ENCODE data around the gene HS1BP3.

DNA sequence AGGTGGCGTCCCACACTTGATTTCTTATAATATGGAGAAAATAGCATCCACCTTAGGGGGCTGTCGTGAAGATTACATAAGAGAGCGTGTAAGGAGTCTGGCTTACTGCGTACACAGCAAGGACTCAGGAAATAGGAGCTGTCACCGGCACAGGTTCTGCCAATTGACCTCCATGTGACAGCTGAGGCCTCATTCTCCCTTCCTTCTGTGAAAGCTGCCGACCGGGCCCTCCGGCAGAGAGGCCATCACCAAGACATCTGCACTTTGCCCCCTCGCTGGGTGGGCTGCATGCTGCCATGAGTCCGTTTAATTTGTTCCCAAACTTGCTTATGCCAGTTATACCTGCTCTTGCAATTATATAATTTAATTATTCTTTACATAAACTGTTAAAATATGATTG, 27.7 kb downstream of the HS1BP3 start:
- TF ChIP-seq SIN3A (IDR thresholded peaks at IDR 0.05; ENCODE audit: low read depth) (no peak), YY1 (IDR thresholded peaks at IDR 0.05; ENCODE audit: extremely low read depth, insufficient replicate concordance, low read depth, low read length) (no peak), RAD21 (IDR thresholded peaks at IDR 0.05; ENCODE audit: low read depth) (no peak), TCF7L2 (IDR thresholded peaks at IDR 0.05; ENCODE audit: borderline replicate concordance, extremely low read depth, insufficient read depth, insufficient read length) (no peak)
- TF ChIP-seq, protein P1, sequence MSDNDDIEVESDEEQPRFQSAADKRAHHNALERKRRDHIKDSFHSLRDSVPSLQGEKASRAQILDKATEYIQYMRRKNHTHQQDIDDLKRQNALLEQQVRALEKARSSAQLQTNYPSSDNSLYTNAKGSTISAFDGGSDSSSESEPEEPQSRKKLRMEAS (IDR thresholded peaks at IDR 0.05): no peak
- TF ChIP-seq, protein P2, sequence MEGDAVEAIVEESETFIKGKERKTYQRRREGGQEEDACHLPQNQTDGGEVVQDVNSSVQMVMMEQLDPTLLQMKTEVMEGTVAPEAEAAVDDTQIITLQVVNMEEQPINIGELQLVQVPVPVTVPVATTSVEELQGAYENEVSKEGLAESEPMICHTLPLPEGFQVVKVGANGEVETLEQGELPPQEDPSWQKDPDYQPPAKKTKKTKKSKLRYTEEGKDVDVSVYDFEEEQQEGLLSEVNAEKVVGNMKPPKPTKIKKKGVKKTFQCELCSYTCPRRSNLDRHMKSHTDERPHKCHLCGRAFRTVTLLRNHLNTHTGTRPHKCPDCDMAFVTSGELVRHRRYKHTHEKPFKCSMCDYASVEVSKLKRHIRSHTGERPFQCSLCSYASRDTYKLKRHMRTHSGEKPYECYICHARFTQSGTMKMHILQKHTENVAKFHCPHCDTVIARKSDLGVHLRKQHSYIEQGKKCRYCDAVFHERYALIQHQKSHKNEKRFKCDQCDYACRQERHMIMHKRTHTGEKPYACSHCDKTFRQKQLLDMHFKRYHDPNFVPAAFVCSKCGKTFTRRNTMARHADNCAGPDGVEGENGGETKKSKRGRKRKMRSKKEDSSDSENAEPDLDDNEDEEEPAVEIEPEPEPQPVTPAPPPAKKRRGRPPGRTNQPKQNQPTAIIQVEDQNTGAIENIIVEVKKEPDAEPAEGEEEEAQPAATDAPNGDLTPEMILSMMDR (IDR thresholded peaks at IDR 0.05 in 2 of 3, conservative IDR thresholded peaks at IDR 0.05 in 1 of 3; ENCODE audit: borderline replicate concordance in 1 of 3, insufficient read depth in 1 of 3, low read depth in 2 of 3, low read length in 2 of 3): no peak
- TF ChIP-seq, protein P3, sequence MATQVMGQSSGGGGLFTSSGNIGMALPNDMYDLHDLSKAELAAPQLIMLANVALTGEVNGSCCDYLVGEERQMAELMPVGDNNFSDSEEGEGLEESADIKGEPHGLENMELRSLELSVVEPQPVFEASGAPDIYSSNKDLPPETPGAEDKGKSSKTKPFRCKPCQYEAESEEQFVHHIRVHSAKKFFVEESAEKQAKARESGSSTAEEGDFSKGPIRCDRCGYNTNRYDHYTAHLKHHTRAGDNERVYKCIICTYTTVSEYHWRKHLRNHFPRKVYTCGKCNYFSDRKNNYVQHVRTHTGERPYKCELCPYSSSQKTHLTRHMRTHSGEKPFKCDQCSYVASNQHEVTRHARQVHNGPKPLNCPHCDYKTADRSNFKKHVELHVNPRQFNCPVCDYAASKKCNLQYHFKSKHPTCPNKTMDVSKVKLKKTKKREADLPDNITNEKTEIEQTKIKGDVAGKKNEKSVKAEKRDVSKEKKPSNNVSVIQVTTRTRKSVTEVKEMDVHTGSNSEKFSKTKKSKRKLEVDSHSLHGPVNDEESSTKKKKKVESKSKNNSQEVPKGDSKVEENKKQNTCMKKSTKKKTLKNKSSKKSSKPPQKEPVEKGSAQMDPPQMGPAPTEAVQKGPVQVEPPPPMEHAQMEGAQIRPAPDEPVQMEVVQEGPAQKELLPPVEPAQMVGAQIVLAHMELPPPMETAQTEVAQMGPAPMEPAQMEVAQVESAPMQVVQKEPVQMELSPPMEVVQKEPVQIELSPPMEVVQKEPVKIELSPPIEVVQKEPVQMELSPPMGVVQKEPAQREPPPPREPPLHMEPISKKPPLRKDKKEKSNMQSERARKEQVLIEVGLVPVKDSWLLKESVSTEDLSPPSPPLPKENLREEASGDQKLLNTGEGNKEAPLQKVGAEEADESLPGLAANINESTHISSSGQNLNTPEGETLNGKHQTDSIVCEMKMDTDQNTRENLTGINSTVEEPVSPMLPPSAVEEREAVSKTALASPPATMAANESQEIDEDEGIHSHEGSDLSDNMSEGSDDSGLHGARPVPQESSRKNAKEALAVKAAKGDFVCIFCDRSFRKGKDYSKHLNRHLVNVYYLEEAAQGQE (IDR thresholded peaks at IDR 0.05; ENCODE audit: low read depth): no peak

Data from HCT116 (cell line).